Measurements from ENCODE around the gene TMEM131. TPM values are rescaled to one million over a fixed set of nuclear protein-coding genes. Genes with fewer than 3 reads are reported as not detected.

TMEM131 gene
- total RNA-seq, 1 donor from 2014 or later, result 41.3 TPM

- Mint-ChIP-seq H3K9me3 (no peaks in the 10 kb centered on the region), H3K27ac (peak overlapping the region; percentile 96), H3K27me3 (no peaks in the 10 kb centered on the region), H3K4me3 (peak overlapping the region; percentile 99), H3K36me3 (no peaks in the 10 kb centered on the region), H3K4me1 (ENCODE audit: unreplicated experiment) (peaks cover 33% of the 10 kb centered on the region)
- no peak for DNase-seq (ENCODE audit: extremely low spot score, unreplicated experiment)
- no peak for TF ChIP-seq CTCF (conservative IDR thresholded peaks at IDR 0.05)
Observed at GRCh38 chr2:97994476-97994875, 1.3 kb downstream of the TMEM131 start.

- peak overlapping the region; percentile 99 for H3K4me3 Mint-ChIP-seq
- no peaks in the 10 kb centered on the region for H3K27me3 Mint-ChIP-seq
- no peak for TF ChIP-seq CTCF (conservative IDR thresholded peaks at IDR 0.05)
- peaks cover under 1% of the 10 kb centered on the region for H3K9me3 Mint-ChIP-seq
- peaks cover 32% of the 10 kb centered on the region for H3K4me1 Mint-ChIP-seq (ENCODE audit: unreplicated experiment)
- H3K36me3 Mint-ChIP-seq, result no peaks in the 10 kb centered on the region
- peak overlapping the region; percentile 96 for H3K27ac Mint-ChIP-seq
- DNase-seq (ENCODE audit: extremely low spot score, unreplicated experiment), result no peak
Observed at GRCh38 chr2:97993926-97994325, 1.8 kb downstream of the TMEM131 start.

- DNase-seq (ENCODE audit: extremely low spot score, unreplicated experiment), result no peak
- peaks cover 7% of the 10 kb centered on the region for H3K36me3 Mint-ChIP-seq
Observed at GRCh38 chr2:97992836-97993825, 2.6 kb downstream of the TMEM131 start.

GRCh38 chr2:97991081-97991856 lies 4.5 kb downstream of the TMEM131 start:
- Mint-ChIP-seq H3K4me1 (ENCODE audit: unreplicated experiment) (peaks cover 30% of the 10 kb centered on the region), H3K9me3 (peaks cover 18% of the 10 kb centered on the region), H3K4me3 (peak overlapping the region; percentile 9), H3K27ac (no peak overlapping the region), H3K27me3 (no peaks in the 10 kb centered on the region), H3K36me3 (peaks cover 14% of the 10 kb centered on the region)
- TF ChIP-seq CTCF (conservative IDR thresholded peaks at IDR 0.05), result no peak
- DNase-seq (ENCODE audit: extremely low spot score, unreplicated experiment), result no peak

More at GRCh38 chr2:97992836-97993825, 2.6 kb downstream of the TMEM131 start:
- TF ChIP-seq CTCF (conservative IDR thresholded peaks at IDR 0.05), result no peak
- Mint-ChIP-seq H3K9me3 (peaks cover 8% of the 10 kb centered on the region), H3K27me3 (no peaks in the 10 kb centered on the region), H3K4me3 (peak overlapping the region; percentile 99), H3K4me1 (ENCODE audit: unreplicated experiment) (peaks cover 32% of the 10 kb centered on the region), H3K27ac (peak overlapping the region; percentile 96)

- no peak for DNase-seq (ENCODE audit: extremely low spot score, unreplicated experiment)
- Mint-ChIP-seq H3K4me1 (ENCODE audit: unreplicated experiment) (peaks cover 27% of the 10 kb centered on the region), H3K27me3 (no peaks in the 10 kb centered on the region), H3K36me3 (peaks cover 17% of the 10 kb centered on the region), H3K4me3 (no peak overlapping the region), H3K27ac (no peak overlapping the region), H3K9me3 (peaks cover 18% of the 10 kb centered on the region)
- TF ChIP-seq CTCF (conservative IDR thresholded peaks at IDR 0.05), result no peak
Observed at GRCh38 chr2:97988722-97989121, 7.0 kb downstream of the TMEM131 start.

Data from type B pancreatic cell (in vitro differentiated cells).